Vagina (tissue), 2 donors: Measurements from ENCODE around the gene SMARCD1.

ENCODE experiments used
- CTCF ChIP-seq, 3 experiments: fragments of 450-650 bp in 2 of 3; fragments of 200-600 bp in 1 of 3; sonication (generic) in 1 of 3; IDR thresholded peaks; one replicate each; pipeline ENCODE4 v1.5.1; 2017 to 2019; ENCODE audit warnings: antibody characterized with exemption in 3 of 3, mild to moderate bottlenecking in 2 of 3, moderate library complexity in 2 of 3
- POLR2A ChIP-seq, 2 donors: fragments of 450-650 bp; IDR thresholded peaks; one replicate each; pipeline ENCODE4 v1.6.1; 2017; ENCODE audit warnings: antibody characterized with exemption in 2 of 2, mild to moderate bottlenecking in 2 of 2, moderate library complexity in 2 of 2
- POLR2AphosphoS5 ChIP-seq, 2 donors: sonication (generic); formaldehyde crosslinking; IDR thresholded peaks; one replicate each; pipeline ENCODE4 v1.9.0; 2017; ENCODE audit warnings: antibody characterized with exemption in 2 of 2, mild to moderate bottlenecking in 2 of 2, low read depth in 1 of 2; ENCODE audit not compliant: insufficient read depth in 1 of 2

DNA sequence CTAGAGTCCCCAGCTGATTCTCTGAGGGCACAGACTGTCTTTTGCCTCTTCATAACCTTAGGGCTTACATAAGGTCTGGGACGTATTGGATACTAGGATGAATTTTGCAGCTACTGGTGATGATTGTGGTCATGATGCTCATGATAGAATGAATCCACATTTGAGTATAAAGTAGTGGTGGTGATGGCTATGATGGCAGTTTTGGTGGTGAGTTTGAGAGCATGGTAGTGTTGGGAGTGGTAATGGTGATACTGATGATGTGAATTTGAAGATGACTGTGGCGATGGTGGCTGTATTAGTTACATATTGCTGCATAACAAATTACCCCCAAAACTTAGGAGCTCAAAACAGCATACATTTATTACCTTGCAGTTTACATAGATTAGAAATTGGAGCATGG, 41.8 kb upstream of the SMARCD1 start:
- no peak for TF ChIP-seq CTCF (IDR thresholded peaks at IDR 0.05)
- TF ChIP-seq POLR2A (IDR thresholded peaks at IDR 0.05): no peak
- TF ChIP-seq POLR2AphosphoS5 (IDR thresholded peaks at IDR 0.05; ENCODE audit: insufficient read depth in 1 of 2, low read depth in 1 of 2): no peak
